ENCODE measurements around the gene CDH13.

- TF ChIP-seq CTCF (IDR thresholded peaks at IDR 0.05) (no peak), SREBF2 (IDR thresholded peaks at IDR 0.05) (no peak), POLR2A (IDR thresholded peaks at IDR 0.05; ENCODE audit: low read length) (no peak), MAFK (IDR thresholded peaks at IDR 0.05; ENCODE audit: partially characterized antibody) (no peak)
- TF ChIP-seq, protein P1, sequence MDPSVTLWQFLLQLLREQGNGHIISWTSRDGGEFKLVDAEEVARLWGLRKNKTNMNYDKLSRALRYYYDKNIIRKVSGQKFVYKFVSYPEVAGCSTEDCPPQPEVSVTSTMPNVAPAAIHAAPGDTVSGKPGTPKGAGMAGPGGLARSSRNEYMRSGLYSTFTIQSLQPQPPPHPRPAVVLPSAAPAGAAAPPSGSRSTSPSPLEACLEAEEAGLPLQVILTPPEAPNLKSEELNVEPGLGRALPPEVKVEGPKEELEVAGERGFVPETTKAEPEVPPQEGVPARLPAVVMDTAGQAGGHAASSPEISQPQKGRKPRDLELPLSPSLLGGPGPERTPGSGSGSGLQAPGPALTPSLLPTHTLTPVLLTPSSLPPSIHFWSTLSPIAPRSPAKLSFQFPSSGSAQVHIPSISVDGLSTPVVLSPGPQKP (IDR thresholded peaks at IDR 0.05; ENCODE audit: low read depth, low read length), result no peak
Measured at GRCh38 chr16:83776944-83777343, 1150.2 kb downstream of the CDH13 start.
